Measurements from ENCODE around the gene LBX2. TPM values are rescaled to one million over a fixed set of nuclear protein-coding genes. Genes with fewer than 3 reads are reported as not detected.
"Not testable (repeated sequence)": the region's sequence is repeated elsewhere in the genome, so short reads cannot be mapped to it uniquely, and the experiment has no call there.

The LBX2 gene
- total and polyA plus RNA-seq, 4 donors, result 0.33 to 0.69 TPM; not detected in 2

- peak overlapping the region; percentile 76 for H3K4me3 ChIP-seq (ENCODE audit: low read depth, low read length)
- peak overlapping the region; percentile 95 for H3K27ac ChIP-seq (ENCODE audit: low read depth, low read length)
- H3K27me3 ChIP-seq (ENCODE audit: control insufficient read depth, insufficient read depth, low read length), result no peaks in the 10 kb centered on the region
- no peak for DNase-seq (ENCODE audit: low read depth in 4 of 6, low spot score in 6 of 6)
- H3K36me3 ChIP-seq (ENCODE audit: control insufficient read depth, insufficient read depth, low read length), result peaks cover 32% of the 10 kb centered on the region
- H3K9me3 ChIP-seq (ENCODE audit: control insufficient read depth, insufficient read depth, low read length), result no peaks in the 10 kb centered on the region
- peaks cover 26% of the 10 kb centered on the region for H3K4me1 ChIP-seq (ENCODE audit: control insufficient read depth, insufficient read depth, low read length)
- WGBS (ENCODE audit: insufficient coverage), result 62% methylated on average over 6 of the region's 16 CpGs
Measured at GRCh38 chr2:74471332-74472065, 27.9 kb downstream of the LBX2 start.

GRCh38 chr2:74470742-74471141 is 28.7 kb downstream of the LBX2 start:
- H3K9me3 ChIP-seq (ENCODE audit: control insufficient read depth, insufficient read depth, low read length); H3K27me3 ChIP-seq (ENCODE audit: control insufficient read depth, insufficient read depth, low read length); H3K4me3 ChIP-seq (ENCODE audit: low read depth, low read length); H3K27ac ChIP-seq (ENCODE audit: low read depth, low read length); DNase-seq (ENCODE audit: low read depth in 4 of 6, low spot score in 6 of 6): not testable (repeated sequence)
- WGBS (ENCODE audit: insufficient coverage), result 98% methylated on average over 9 of the region's 12 CpGs
- peaks cover 30% of the 10 kb centered on the region for H3K36me3 ChIP-seq (ENCODE audit: control insufficient read depth, insufficient read depth, low read length)
- H3K4me1 ChIP-seq (ENCODE audit: control insufficient read depth, insufficient read depth, low read length), result peaks cover 26% of the 10 kb centered on the region

GRCh38 chr2:74464406-74464805 is 35.0 kb downstream of the LBX2 start:
- 10% methylated on average over 11 of the region's 13 CpGs for WGBS (ENCODE audit: insufficient coverage)

GRCh38 chr2:74462786-74463105 is 36.7 kb downstream of the LBX2 start:
- peaks cover 25% of the 10 kb centered on the region for H3K36me3 ChIP-seq (ENCODE audit: control insufficient read depth, insufficient read depth, low read length)
- H3K4me1 ChIP-seq (ENCODE audit: control insufficient read depth, insufficient read depth, low read length), result peaks cover 23% of the 10 kb centered on the region
- DNase-seq (ENCODE audit: low read depth in 4 of 6, low spot score in 6 of 6), result no peak
- H3K27me3 ChIP-seq (ENCODE audit: control insufficient read depth, insufficient read depth, low read length), result no peaks in the 10 kb centered on the region
- H3K27ac ChIP-seq (ENCODE audit: low read depth, low read length), result no peak overlapping the region
- no peaks in the 10 kb centered on the region for H3K9me3 ChIP-seq (ENCODE audit: control insufficient read depth, insufficient read depth, low read length)
- H3K4me3 ChIP-seq (ENCODE audit: low read depth, low read length), result no peak overlapping the region
- WGBS (ENCODE audit: insufficient coverage), result 81% methylated on average over 4 of the region's 4 CpGs

More at GRCh38 chr2:74464406-74464805, 35.0 kb downstream of the LBX2 start:
- Histone ChIP-seq H3K27ac (ENCODE audit: low read depth, low read length) (no peak overlapping the region), H3K36me3 (ENCODE audit: control insufficient read depth, insufficient read depth, low read length) (peaks cover 25% of the 10 kb centered on the region), H3K27me3 (ENCODE audit: control insufficient read depth, insufficient read depth, low read length) (no peaks in the 10 kb centered on the region), H3K4me3 (ENCODE audit: low read depth, low read length) (peak overlapping the region; percentile 81), H3K4me1 (ENCODE audit: control insufficient read depth, insufficient read depth, low read length) (peaks cover 15% of the 10 kb centered on the region), H3K9me3 (ENCODE audit: control insufficient read depth, insufficient read depth, low read length) (no peaks in the 10 kb centered on the region)
- DNase-seq (ENCODE audit: low read depth in 4 of 6, low spot score in 6 of 6), result no peak

GRCh38 chr2:74462054-74462785 is 37.2 kb downstream of the LBX2 start:
- whole genome bisulfite sequencing (ENCODE audit: insufficient coverage), result 96% methylated on average over 9 of the region's 20 CpGs
- H3K27ac ChIP-seq (ENCODE audit: low read depth, low read length), result no peak overlapping the region
- DNase-seq (ENCODE audit: low read depth in 4 of 6, low spot score in 6 of 6), result no peak
- H3K36me3 ChIP-seq (ENCODE audit: control insufficient read depth, insufficient read depth, low read length), result peaks cover 25% of the 10 kb centered on the region
- peaks cover 27% of the 10 kb centered on the region for H3K4me1 ChIP-seq (ENCODE audit: control insufficient read depth, insufficient read depth, low read length)
- H3K9me3 ChIP-seq (ENCODE audit: control insufficient read depth, insufficient read depth, low read length), result no peaks in the 10 kb centered on the region
- H3K27me3 ChIP-seq (ENCODE audit: control insufficient read depth, insufficient read depth, low read length), result no peaks in the 10 kb centered on the region
- no peak overlapping the region for H3K4me3 ChIP-seq (ENCODE audit: low read depth, low read length)

GRCh38 chr2:74461187-74462053 is 38.0 kb downstream of the LBX2 start:
- H3K4me1 ChIP-seq (ENCODE audit: control insufficient read depth, insufficient read depth, low read length), result peaks cover 31% of the 10 kb centered on the region
- DNase-seq (ENCODE audit: low read depth in 4 of 6, low spot score in 6 of 6), result no peak
- no peaks in the 10 kb centered on the region for H3K27me3 ChIP-seq (ENCODE audit: control insufficient read depth, insufficient read depth, low read length)
- no peak overlapping the region for H3K27ac ChIP-seq (ENCODE audit: low read depth, low read length)
- peaks cover 25% of the 10 kb centered on the region for H3K36me3 ChIP-seq (ENCODE audit: control insufficient read depth, insufficient read depth, low read length)
- 93% methylated on average over 27 of the region's 27 CpGs for WGBS (ENCODE audit: insufficient coverage)
- H3K4me3 ChIP-seq (ENCODE audit: low read depth, low read length), result no peak overlapping the region
- no peaks in the 10 kb centered on the region for H3K9me3 ChIP-seq (ENCODE audit: control insufficient read depth, insufficient read depth, low read length)

- H3K4me1 ChIP-seq (ENCODE audit: control insufficient read depth, insufficient read depth, low read length), result peaks cover 40% of the 10 kb centered on the region
- WGBS (ENCODE audit: insufficient coverage), result 92% methylated on average over 4 of the region's 10 CpGs
- H3K36me3 ChIP-seq (ENCODE audit: control insufficient read depth, insufficient read depth, low read length), result peaks cover 25% of the 10 kb centered on the region
- DNase-seq (ENCODE audit: low read depth in 4 of 6, low spot score in 6 of 6); H3K27me3 ChIP-seq (ENCODE audit: control insufficient read depth, insufficient read depth, low read length); H3K4me3 ChIP-seq (ENCODE audit: low read depth, low read length); H3K27ac ChIP-seq (ENCODE audit: low read depth, low read length); H3K9me3 ChIP-seq (ENCODE audit: control insufficient read depth, insufficient read depth, low read length): not testable (repeated sequence)
Measured at GRCh38 chr2:74460187-74460586, 39.2 kb downstream of the LBX2 start.

- not testable (repeated sequence) for H3K27me3 ChIP-seq (ENCODE audit: control insufficient read depth, insufficient read depth, low read length); H3K4me3 ChIP-seq (ENCODE audit: low read depth, low read length); H3K9me3 ChIP-seq (ENCODE audit: control insufficient read depth, insufficient read depth, low read length); H3K27ac ChIP-seq (ENCODE audit: low read depth, low read length); DNase-seq (ENCODE audit: low read depth in 4 of 6, low spot score in 6 of 6)
- Histone ChIP-seq H3K36me3 (ENCODE audit: control insufficient read depth, insufficient read depth, low read length) (peaks cover 25% of the 10 kb centered on the region), H3K4me1 (ENCODE audit: control insufficient read depth, insufficient read depth, low read length) (peaks cover 41% of the 10 kb centered on the region)
- 81% methylated on average over 13 of the region's 13 CpGs for WGBS (ENCODE audit: insufficient coverage)
Measured at GRCh38 chr2:74459503-74460118, 39.8 kb downstream of the LBX2 start.

- no peaks in the 10 kb centered on the region for H3K9me3 ChIP-seq (ENCODE audit: control insufficient read depth, insufficient read depth, low read length)
- H3K36me3 ChIP-seq (ENCODE audit: control insufficient read depth, insufficient read depth, low read length), result peaks cover 25% of the 10 kb centered on the region
- peak in 1 of 6 donors; percentile 30 for DNase-seq (ENCODE audit: low read depth in 4 of 6, low spot score in 6 of 6)
- H3K4me1 ChIP-seq (ENCODE audit: control insufficient read depth, insufficient read depth, low read length), result peaks cover 35% of the 10 kb centered on the region
- peak overlapping the region; percentile 88 for H3K4me3 ChIP-seq (ENCODE audit: low read depth, low read length)
- WGBS (ENCODE audit: insufficient coverage), result 0% methylated on average over 4 of the region's 10 CpGs
- no peaks in the 10 kb centered on the region for H3K27me3 ChIP-seq (ENCODE audit: control insufficient read depth, insufficient read depth, low read length)
- H3K27ac ChIP-seq (ENCODE audit: low read depth, low read length), result peak overlapping the region; percentile 86
Measured at GRCh38 chr2:74458938-74459363, 40.5 kb downstream of the LBX2 start.
